Measurements from ENCODE around the gene TBC1D9B. TPM values are rescaled to one million over a fixed set of nuclear protein-coding genes. Genes with fewer than 3 reads are reported as not detected.

Gene TBC1D9B
- total RNA-seq, 4 donors from 2014 or later: 58.8 to 439 (median 212) TPM

DNA sequence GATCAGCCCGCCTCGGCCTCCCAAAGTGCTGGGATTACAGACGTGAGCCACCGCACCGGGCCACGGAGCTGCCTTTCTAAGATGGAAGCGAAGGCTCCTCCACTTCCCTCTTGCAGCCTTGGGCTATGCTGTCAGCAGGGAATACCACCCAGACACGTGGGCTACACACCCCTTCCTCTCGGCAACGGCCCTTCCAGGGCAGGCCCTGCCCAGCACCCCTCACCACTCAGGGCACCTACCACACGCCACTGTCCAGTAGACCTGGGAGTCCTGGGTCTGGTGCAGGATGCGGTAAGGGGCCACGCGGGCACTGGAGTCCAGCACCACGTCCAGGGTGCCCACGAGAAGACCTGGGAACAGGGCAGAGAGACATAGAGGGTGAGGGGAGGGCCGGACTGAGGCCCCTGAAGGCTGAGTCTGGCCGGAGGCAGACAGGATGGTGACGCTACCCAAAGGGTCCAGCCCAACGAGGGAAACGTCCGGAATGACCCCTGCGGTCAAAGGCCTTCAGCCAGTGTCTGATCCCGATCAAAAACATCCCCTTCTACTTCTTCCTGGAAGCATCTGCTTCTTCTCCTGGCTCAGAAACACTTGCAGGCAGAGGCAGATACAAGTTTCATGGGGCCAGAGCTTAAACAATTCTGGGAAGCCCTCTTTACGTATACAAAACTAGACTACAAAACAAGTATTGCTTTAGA, 3.1 kb downstream of the TBC1D9B start:
- Histone ChIP-seq H3K9me3 (no peaks in the 10 kb centered on the region), H3K4me3 (no peak overlapping the region), H3K27ac (no peak overlapping the region), H3K4me1 (peaks cover 0 to 26% (median 9%) of the 10 kb centered on the region in 3 donors), H3K36me3 (peaks cover 0 to 48% of the 10 kb centered on the region in 2 donors), H3K27me3 (no peaks in the 10 kb centered on the region)
- WGBS, 2 donors (ENCODE audit: low coverage in 1 of 2): 73 to 83% methylated on average over 2 to 7 of the region's 25 CpGs
- no peak for ATAC-seq
- TF ChIP-seq EP300 (IDR thresholded peaks at IDR 0.05): no peak
- no peak for TF ChIP-seq POLR2A (IDR thresholded peaks at IDR 0.05)
- TF ChIP-seq, protein P1, sequence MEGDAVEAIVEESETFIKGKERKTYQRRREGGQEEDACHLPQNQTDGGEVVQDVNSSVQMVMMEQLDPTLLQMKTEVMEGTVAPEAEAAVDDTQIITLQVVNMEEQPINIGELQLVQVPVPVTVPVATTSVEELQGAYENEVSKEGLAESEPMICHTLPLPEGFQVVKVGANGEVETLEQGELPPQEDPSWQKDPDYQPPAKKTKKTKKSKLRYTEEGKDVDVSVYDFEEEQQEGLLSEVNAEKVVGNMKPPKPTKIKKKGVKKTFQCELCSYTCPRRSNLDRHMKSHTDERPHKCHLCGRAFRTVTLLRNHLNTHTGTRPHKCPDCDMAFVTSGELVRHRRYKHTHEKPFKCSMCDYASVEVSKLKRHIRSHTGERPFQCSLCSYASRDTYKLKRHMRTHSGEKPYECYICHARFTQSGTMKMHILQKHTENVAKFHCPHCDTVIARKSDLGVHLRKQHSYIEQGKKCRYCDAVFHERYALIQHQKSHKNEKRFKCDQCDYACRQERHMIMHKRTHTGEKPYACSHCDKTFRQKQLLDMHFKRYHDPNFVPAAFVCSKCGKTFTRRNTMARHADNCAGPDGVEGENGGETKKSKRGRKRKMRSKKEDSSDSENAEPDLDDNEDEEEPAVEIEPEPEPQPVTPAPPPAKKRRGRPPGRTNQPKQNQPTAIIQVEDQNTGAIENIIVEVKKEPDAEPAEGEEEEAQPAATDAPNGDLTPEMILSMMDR (IDR thresholded peaks at IDR 0.05): no peak
- no peak for TF ChIP-seq POLR2AphosphoS5 (IDR thresholded peaks at IDR 0.05)

DNA sequence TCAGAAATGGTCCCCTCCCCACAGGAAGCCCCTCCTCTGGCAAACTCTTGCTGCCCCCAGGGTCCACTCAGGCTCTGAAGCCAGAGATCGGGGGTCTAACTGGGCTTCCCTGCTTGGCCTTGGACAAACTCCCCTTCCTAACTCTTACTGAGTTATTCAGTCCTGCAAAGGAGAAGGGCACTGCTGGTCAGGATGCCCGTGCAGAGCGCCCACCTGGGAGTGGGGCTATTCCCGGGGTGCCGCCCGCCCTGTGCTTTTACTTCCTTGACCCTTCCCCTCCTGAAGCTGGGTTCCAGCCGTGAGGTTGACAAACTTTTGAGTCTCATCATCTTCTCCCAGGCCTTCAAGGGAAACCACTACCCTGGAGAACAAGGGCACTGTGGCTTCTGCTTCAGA, 4.9 kb downstream of the TBC1D9B start:
- Histone ChIP-seq H3K9me3 (no peaks in the 10 kb centered on the region), H3K4me1 (peaks cover 0 to 16% (median 2%) of the 10 kb centered on the region in 3 donors), H3K36me3 (peaks cover 0 to 67% of the 10 kb centered on the region in 2 donors), H3K27ac (no peak overlapping the region), H3K27me3 (no peaks in the 10 kb centered on the region), H3K4me3 (no peak overlapping the region)
- ATAC-seq: no peak
- no CpG with 5 or more reads among the region's 7 CpGs for WGBS, 2 donors (ENCODE audit: low coverage in 1 of 2)
- TF ChIP-seq POLR2A (IDR thresholded peaks at IDR 0.05) (no peak), POLR2AphosphoS5 (IDR thresholded peaks at IDR 0.05) (no peak), EP300 (IDR thresholded peaks at IDR 0.05) (no peak)
- TF ChIP-seq, protein P1 (IDR thresholded peaks at IDR 0.05): no peak

DNA sequence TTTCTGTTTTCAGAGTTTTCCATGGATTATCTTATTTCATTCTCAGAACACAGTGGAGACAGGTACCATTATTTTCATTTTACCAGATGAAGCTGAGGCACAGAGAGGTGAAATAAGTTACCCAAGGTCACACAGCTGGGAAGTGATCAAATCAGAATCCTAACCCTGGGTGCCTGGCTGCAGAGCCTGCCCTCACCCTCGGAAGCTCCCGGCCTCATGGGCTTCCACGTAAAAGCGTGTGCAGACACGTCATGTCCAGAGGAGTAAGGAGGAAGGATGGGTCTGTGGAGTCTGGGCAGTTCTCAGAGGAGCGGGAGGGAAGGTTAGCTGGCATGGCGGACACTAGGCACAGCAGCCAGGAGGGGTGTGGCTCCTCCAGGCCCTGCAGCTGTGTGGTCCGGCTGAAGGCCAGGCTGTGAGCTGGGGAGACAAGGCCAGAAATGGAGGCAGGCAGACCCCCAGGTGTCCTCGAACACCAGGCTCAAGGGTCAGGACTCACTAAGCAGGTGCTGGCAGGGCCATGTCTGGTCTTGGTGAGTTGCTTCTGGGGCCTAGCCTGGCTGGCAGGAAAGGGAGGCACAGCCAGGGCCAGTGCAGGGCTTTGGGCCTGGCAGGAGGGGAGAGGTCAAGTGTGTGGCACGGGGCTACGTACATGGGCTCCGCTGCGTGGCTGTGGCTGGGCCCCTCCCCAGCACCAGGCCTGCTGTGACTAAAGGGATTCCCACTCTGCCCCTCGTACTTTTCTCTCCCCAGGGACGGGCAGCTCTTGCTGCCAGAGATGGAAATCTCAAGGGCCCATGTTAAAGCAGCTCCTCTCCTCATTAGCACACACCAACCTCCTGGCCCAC, 5.6 kb downstream of the TBC1D9B start:
- no peak for TF ChIP-seq POLR2AphosphoS5 (IDR thresholded peaks at IDR 0.05)
- no peak for TF ChIP-seq EP300 (IDR thresholded peaks at IDR 0.05)
- TF ChIP-seq, protein P1 (IDR thresholded peaks at IDR 0.05): no peak
- no peak for TF ChIP-seq POLR2A (IDR thresholded peaks at IDR 0.05)
- Histone ChIP-seq H3K4me1 (peaks cover 0 to 15% (median 2%) of the 10 kb centered on the region in 3 donors), H3K9me3 (no peaks in the 10 kb centered on the region), H3K27me3 (no peaks in the 10 kb centered on the region), H3K27ac (no peak overlapping the region), H3K4me3 (no peak overlapping the region), H3K36me3 (peaks cover 0 to 73% of the 10 kb centered on the region in 2 donors)
- ATAC-seq: no peak
- WGBS, 2 donors (ENCODE audit: low coverage in 1 of 2): 73% methylated on average over 6 of the region's 15 CpGs; no CpG with 5 or more reads in 1 of the 2 donors

DNA sequence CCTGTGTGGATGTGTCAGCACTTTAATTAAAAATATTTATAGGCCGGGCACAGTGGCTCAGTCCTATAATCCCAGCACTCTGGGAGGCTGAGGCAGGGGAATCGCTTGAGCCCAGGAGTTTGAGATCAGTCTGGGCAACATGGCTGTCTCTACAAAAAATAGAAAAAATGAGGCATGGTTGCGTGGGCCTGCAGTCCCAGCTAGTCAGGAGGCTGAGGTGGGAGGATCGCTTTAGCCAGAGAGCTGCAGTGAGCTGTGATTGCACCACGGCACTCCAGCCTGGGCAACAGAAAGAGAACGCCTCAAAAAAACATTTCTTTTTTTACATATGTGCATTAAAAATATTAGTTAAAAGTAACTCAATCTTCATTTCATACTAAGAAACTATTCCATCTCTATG, 6.2 kb downstream of the TBC1D9B start:
- Histone ChIP-seq H3K27me3 (no peaks in the 10 kb centered on the region), H3K4me3 (no peak overlapping the region), H3K27ac (no peak overlapping the region), H3K4me1 (peaks cover 0 to 8% (median 1%) of the 10 kb centered on the region in 3 donors), H3K9me3 (no peaks in the 10 kb centered on the region), H3K36me3 (peaks cover 0 to 80% of the 10 kb centered on the region in 2 donors)
- WGBS, 2 donors (ENCODE audit: low coverage in 1 of 2): 96 to 97% methylated on average over 4 to 6 of the region's 6 CpGs
- TF ChIP-seq EP300 (IDR thresholded peaks at IDR 0.05): no peak
- TF ChIP-seq POLR2AphosphoS5 (IDR thresholded peaks at IDR 0.05): no peak
- no peak for TF ChIP-seq POLR2A (IDR thresholded peaks at IDR 0.05)
- TF ChIP-seq, protein P1 (IDR thresholded peaks at IDR 0.05): no peak
- no peak for ATAC-seq

Data from gastroesophageal sphincter (tissue), 4 donors.